OCI-LY3 (cell line): Measurements from ENCODE around the gene NRDC.

Source experiments
- H2AFZ ChIP-seq: fragments of 200-600, 300-600 bp; shearing (Covaris generic); 2 replicates; pipeline ENCODE4 v1.6.0; 2014; ENCODE audit warnings: antibody characterized with exemption, low read depth, low read length
- H3K27ac ChIP-seq: fragments of 200-600, 300-600 bp; sonication (generic); 2 replicates; pipeline ENCODE4 v1.5.1; 2014; ENCODE audit warnings: mild to moderate bottlenecking, low read length, moderate library complexity, mixed read lengths
- H3K27me3 ChIP-seq: fragments of 200-600, 300-600 bp; sonication (generic); 2 replicates; pipeline ENCODE4 v1.6.1; 2014; ENCODE audit warnings: low read depth, low read length, mixed read lengths
- H3K36me3 ChIP-seq: fragments of 200-600, 300-600 bp; sonication (generic); replicated peaks from 2 replicates; pipeline ENCODE3; 2014; ENCODE audit warnings: low read depth, low read length, mixed read lengths
- H3K4me1 ChIP-seq: fragments of 300-600, 200-600 bp; sonication (generic); 2 replicates; pipeline ENCODE4 v1.6.1; 2014; ENCODE audit warnings: low read length, mixed read lengths
- H3K4me2 ChIP-seq: fragments of 200-600, 300-600 bp; sonication (generic); 2 replicates; pipeline ENCODE4 v1.6.1; 2014; ENCODE audit warnings: low read length, mixed read lengths
- H3K4me3 ChIP-seq: fragments of 300-600, 200-600 bp; sonication (generic); 2 replicates; pipeline ENCODE4 v1.5.1; 2014; ENCODE audit warnings: antibody characterized with exemption, mild to moderate bottlenecking, low read length, moderate library complexity
- H3K79me2 ChIP-seq: fragments of 300-600, 200-600 bp; shearing (Covaris generic); 2 replicates; pipeline ENCODE4 v1.6.1; 2014; ENCODE audit warnings: mild to moderate bottlenecking, low read length, mixed read lengths
- H3K9ac ChIP-seq: fragments of 300-600, 200-600 bp; shearing (Covaris generic); 2 replicates; pipeline ENCODE4 v1.6.0; 2014; ENCODE audit warnings: mild to moderate bottlenecking, low read length, moderate library complexity
- H3K9me3 ChIP-seq: fragments of 200-600, 300-600 bp; shearing (Covaris generic); 2 replicates; pipeline ENCODE4 v1.6.1; 2014; ENCODE audit warnings: low read length, mixed read lengths; ENCODE audit not compliant: insufficient read depth
- H4K20me1 ChIP-seq: fragments of 200-600, 300-600 bp; sonication (generic); 2 replicates; pipeline ENCODE4 v1.6.1; 2016; ENCODE audit warnings: low read length, mixed read lengths; ENCODE audit not compliant: insufficient read depth
- EZH2phosphoT487 ChIP-seq: fragments of 200-600 bp; shearing (Covaris generic); IDR thresholded peaks from 2 replicates; pipeline ENCODE4 v1.6.1; 2018; ENCODE audit warnings: antibody characterized with exemption, mixed run types, low read depth
- TF ChIP-seq, protein P1 (sequence below): fragments of 200-600, 300-600 bp; sonication (generic); IDR thresholded peaks from 2 replicates; pipeline ENCODE4 v1.5.1; 2014; ENCODE audit warnings: antibody characterized with exemption, low read length, low read depth

Gene NRDC

DNA sequence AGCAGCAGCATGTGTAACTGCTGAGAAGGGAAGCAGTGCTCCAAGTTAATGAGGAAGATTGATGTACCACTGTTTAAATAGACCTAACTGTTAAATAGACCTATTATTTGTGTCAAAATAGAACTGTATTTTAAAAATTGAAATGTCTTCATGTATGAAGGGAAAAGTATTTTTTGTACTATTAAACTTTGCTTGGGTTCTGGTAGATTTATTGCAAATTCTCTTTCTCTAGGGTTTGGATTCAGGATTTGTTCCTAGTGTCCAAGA is 133.3 kb downstream of the NRDC start:
- Histone ChIP-seq H3K27ac (no peak overlapping the region), H2AFZ (no peak overlapping the region), H3K9me3 (no peaks in the 10 kb centered on the region), H3K36me3 (peaks cover 4% of the 10 kb centered on the region), H4K20me1 (peaks cover 26% of the 10 kb centered on the region), H3K4me1 (peaks cover 14% of the 10 kb centered on the region), H3K79me2 (peaks cover 19% of the 10 kb centered on the region), H3K4me2 (no peak overlapping the region), H3K27me3 (no peaks in the 10 kb centered on the region), H3K4me3 (no peak overlapping the region), H3K9ac (no peak overlapping the region)
- TF ChIP-seq, protein P1, sequence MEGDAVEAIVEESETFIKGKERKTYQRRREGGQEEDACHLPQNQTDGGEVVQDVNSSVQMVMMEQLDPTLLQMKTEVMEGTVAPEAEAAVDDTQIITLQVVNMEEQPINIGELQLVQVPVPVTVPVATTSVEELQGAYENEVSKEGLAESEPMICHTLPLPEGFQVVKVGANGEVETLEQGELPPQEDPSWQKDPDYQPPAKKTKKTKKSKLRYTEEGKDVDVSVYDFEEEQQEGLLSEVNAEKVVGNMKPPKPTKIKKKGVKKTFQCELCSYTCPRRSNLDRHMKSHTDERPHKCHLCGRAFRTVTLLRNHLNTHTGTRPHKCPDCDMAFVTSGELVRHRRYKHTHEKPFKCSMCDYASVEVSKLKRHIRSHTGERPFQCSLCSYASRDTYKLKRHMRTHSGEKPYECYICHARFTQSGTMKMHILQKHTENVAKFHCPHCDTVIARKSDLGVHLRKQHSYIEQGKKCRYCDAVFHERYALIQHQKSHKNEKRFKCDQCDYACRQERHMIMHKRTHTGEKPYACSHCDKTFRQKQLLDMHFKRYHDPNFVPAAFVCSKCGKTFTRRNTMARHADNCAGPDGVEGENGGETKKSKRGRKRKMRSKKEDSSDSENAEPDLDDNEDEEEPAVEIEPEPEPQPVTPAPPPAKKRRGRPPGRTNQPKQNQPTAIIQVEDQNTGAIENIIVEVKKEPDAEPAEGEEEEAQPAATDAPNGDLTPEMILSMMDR: no peak
- TF ChIP-seq EZH2phosphoT487: no peak

DNA sequence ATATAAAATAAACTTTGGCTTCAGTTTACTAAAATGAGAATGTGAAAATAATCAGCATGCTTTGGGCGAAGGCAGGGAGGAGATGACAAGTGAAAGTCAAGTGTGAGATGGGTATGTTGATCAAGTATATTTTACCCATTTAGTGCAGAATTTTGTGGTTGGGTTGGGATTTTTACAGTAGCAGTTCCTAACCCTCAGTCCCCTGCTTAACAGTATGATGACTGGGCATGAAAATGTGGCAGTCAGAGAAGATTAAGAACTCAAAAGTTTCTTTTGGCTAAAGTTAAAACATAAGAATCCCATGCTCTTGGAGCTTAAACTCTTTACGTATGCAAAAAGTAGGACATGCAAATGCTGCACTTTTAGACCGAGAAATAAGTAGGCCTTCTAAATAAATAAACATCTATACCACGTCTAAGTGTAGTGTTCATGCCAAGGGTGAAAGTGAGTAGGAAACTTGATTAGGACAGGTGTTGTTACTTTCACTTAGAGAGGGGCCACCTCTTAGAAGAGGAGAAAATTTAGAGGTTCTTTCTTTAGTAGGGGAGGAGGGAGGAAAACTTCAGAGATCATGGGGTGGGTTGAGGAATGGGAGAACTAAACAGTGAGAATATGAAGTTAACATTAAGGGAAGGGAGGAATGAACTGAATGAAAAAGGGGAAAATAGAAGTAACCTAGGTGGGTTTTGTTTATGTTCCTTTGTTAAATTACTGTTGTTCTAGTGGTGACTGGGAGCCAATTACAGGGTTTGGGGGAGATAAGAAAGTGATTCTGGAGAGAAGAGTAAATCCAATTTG is 133.8 kb downstream of the NRDC start:
- H4K20me1 ChIP-seq: peaks cover 32% of the 10 kb centered on the region
- H3K9me3 ChIP-seq: no peaks in the 10 kb centered on the region
- TF ChIP-seq EZH2phosphoT487: no peak
- TF ChIP-seq, protein P1: no peak
- no peak overlapping the region for H3K4me2 ChIP-seq
- H3K79me2 ChIP-seq: peaks cover 24% of the 10 kb centered on the region
- no peak overlapping the region for H3K4me3 ChIP-seq
- no peaks in the 10 kb centered on the region for H3K27me3 ChIP-seq
- H3K9ac ChIP-seq: no peak overlapping the region
- no peak overlapping the region for H2AFZ ChIP-seq
- H3K4me1 ChIP-seq: peaks cover 19% of the 10 kb centered on the region
- no peak overlapping the region for H3K27ac ChIP-seq
- peaks cover 4% of the 10 kb centered on the region for H3K36me3 ChIP-seq

DNA sequence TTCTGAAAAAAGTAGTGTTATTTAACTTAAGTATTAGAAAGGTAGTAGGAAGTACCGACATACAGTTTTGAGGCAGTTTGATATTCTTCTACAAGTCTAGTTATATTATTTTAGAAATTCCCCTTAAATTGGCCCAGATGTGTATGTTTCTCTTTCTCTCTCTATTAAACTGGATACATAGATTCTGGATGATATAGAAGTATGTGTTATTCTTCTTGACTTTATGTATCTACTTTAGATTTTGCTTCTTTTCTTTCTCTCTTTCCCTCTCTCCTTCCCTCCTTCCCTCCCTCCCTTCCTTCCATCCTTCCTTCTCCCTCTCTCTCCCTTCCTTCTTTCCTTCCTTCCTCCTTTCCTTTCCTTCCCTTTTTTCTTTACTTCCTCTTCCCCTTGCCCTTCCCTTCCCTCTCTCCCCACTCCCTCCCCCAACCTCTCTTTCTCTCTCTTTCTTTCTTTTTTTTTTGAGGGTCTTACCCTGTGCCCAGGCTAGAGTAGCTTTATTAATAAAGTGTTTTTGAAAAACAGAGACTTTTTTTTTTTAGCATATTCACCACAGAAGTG is 137.3 kb downstream of the NRDC start:
- no peak overlapping the region for H3K9ac ChIP-seq
- no peak overlapping the region for H3K27ac ChIP-seq
- H3K27me3 ChIP-seq: no peaks in the 10 kb centered on the region
- H3K4me2 ChIP-seq: peak overlapping the region; percentile 55
- no peak for TF ChIP-seq EZH2phosphoT487
- TF ChIP-seq, protein P1: no peak
- peaks cover 57% of the 10 kb centered on the region for H3K79me2 ChIP-seq
- H2AFZ ChIP-seq: no peak overlapping the region
- H4K20me1 ChIP-seq: peaks cover 62% of the 10 kb centered on the region
- H3K9me3 ChIP-seq: no peaks in the 10 kb centered on the region
- H3K36me3 ChIP-seq: peaks cover 4% of the 10 kb centered on the region
- peak overlapping the region; percentile 31; the same call in 1 of the 2 replicates for H3K4me3 ChIP-seq
- H3K4me1 ChIP-seq: peaks cover 40% of the 10 kb centered on the region

DNA sequence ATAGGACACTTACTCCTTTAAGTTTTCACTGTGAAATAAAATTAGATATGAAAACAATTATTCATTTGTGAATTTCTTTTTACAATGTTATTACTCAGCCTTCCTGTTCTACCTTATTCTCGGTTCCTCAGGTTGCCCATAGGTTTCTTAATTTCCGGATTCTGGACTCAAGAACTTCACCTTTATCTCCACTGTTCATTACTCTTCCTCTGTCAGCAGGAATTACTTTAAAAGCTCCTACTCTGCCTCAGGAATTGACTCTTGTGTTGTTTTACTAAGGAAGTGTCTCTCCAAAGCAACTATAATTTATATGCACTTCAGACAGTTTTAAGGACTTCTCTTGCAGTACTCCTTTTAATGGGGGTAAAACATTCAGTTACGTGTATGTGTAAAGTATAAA is 137.9 kb downstream of the NRDC start:
- no peak overlapping the region for H3K27ac ChIP-seq
- H4K20me1 ChIP-seq: peaks cover 62% of the 10 kb centered on the region
- peak overlapping the region; percentile 31; the same call in 1 of the 2 replicates for H3K4me3 ChIP-seq
- no peaks in the 10 kb centered on the region for H3K27me3 ChIP-seq
- H3K9ac ChIP-seq: no peak overlapping the region
- peak overlapping the region; percentile 55 for H3K4me2 ChIP-seq
- peaks cover 59% of the 10 kb centered on the region for H3K79me2 ChIP-seq
- H3K36me3 ChIP-seq: peaks cover 4% of the 10 kb centered on the region
- no peak overlapping the region for H2AFZ ChIP-seq
- H3K4me1 ChIP-seq: peaks cover 40% of the 10 kb centered on the region
- TF ChIP-seq EZH2phosphoT487: no peak
- TF ChIP-seq, protein P1: no peak
- H3K9me3 ChIP-seq: no peaks in the 10 kb centered on the region
